Left lung (tissue), 10 donors: Measurements from ENCODE around the gene HHIPL2. TPM values are rescaled to one million over a fixed set of nuclear protein-coding genes. Genes with fewer than 3 reads are reported as not detected.
"Not testable (repeated sequence)": the region's sequence is repeated elsewhere in the genome, so short reads cannot be mapped to it uniquely, and the experiment has no call there.

ENCODE experiments used
- ATAC-seq: fragments of 200-7000 bp; cut with Tn5 transposase; one replicate; pipeline ENCODE4 v1.9.1; 2020; ENCODE audit warnings: moderate library complexity
- DNase-seq, 4 donors: peaks; one replicate each; pipeline ENCODE4 v3.0.0-alpha.2; 2013 to 2020
- H3K27ac ChIP-seq, 2 donors: fragments of 200-600 bp; sonication (generic) in 1 of 2; one replicate each; pipeline versions ENCODE4 v1.5.0 to v1.8.0; 2020 to 2021
- H3K27me3 ChIP-seq, 2 donors: fragments of 200-600 bp; sonication (generic) in 1 of 2; one replicate each; pipeline versions ENCODE4 v1.5.0 to v1.8.0; 2020 to 2021
- H3K36me3 ChIP-seq, 2 donors: fragments of 200-600 bp; sonication (generic) in 1 of 2; one replicate each; pipeline versions ENCODE4 v1.5.0 to v1.8.0; 2020 to 2021
- H3K4me1 ChIP-seq, 2 donors: fragments of 200-600 bp; one replicate each; pipeline ENCODE4 v1.8.0; 2021
- H3K4me3 ChIP-seq, 2 donors: fragments of 200-600 bp; sonication (generic) in 1 of 2; one replicate each; pipeline versions ENCODE4 v1.5.0 to v1.8.0; 2020 to 2021; ENCODE audit warnings: mild to moderate bottlenecking in 1 of 2
- H3K9me3 ChIP-seq, 2 donors: fragments of 200-600 bp; sonication (generic) in 1 of 2; one replicate each; pipeline versions ENCODE4 v1.5.0 to v1.8.0; 2020 to 2021
- intact Hi-C, 2 donors: fragments of 100-400 bp; cut with DNase I; formaldehyde crosslinking; loops; one replicate each; pipeline versions ENCODE4 v1.11.2 to v1.14.2; 2022
- polyA plus RNA-seq, 6 donors: library from polyadenylated mRNA; unstranded; fragments of 120-200 nt; gene quantifications; one replicate each; pipeline ENCODE4 v1.2.1, GENCODE V29; 2013; ENCODE audit not compliant: insufficient read length in 6 of 6
- total RNA-seq, 2 donors: library from RNA; stranded (reverse); fragmentation: NEBNext Ultra II Directional; extraction: Animal tissue kit (Norgen Biotek cat#: 25700); gene quantifications; one replicate each; pipeline ENCODE4 v1.2.1, GENCODE V29; 2021
- TF ChIP-seq, protein P1 (sequence below), 2 donors: fragments of 200-600 bp; sonication (generic) in 1 of 2; IDR thresholded peaks; one replicate each; pipeline versions ENCODE4 v1.5.0 to v1.8.0; 2021; ENCODE audit warnings: antibody characterized with exemption in 2 of 2
- donor health status: DM: no; HTN: yes; CAD: no.
- donor health status: DM: no; HTN: no; CAD: no.

The HHIPL2 gene
- total and polyA plus RNA-seq, 8 donors: 0.50 to 1.5 (median 0.61) TPM; not detected in 1

GRCh38 chr1:222522105-222522915, 25.6 kb downstream of the HHIPL2 start:
- ATAC-seq: no peak
- intact Hi-C loops: no loop called here
- Histone ChIP-seq H3K36me3 (no peaks in the 10 kb centered on the region), H3K4me3 (no peak overlapping the region), H3K9me3 (no peaks in the 10 kb centered on the region), H3K27me3 (no peaks in the 10 kb centered on the region), H3K27ac (no peak overlapping the region), H3K4me1 (no peaks in the 10 kb centered on the region)
- DNase-seq: no peak
- TF ChIP-seq, protein P1, sequence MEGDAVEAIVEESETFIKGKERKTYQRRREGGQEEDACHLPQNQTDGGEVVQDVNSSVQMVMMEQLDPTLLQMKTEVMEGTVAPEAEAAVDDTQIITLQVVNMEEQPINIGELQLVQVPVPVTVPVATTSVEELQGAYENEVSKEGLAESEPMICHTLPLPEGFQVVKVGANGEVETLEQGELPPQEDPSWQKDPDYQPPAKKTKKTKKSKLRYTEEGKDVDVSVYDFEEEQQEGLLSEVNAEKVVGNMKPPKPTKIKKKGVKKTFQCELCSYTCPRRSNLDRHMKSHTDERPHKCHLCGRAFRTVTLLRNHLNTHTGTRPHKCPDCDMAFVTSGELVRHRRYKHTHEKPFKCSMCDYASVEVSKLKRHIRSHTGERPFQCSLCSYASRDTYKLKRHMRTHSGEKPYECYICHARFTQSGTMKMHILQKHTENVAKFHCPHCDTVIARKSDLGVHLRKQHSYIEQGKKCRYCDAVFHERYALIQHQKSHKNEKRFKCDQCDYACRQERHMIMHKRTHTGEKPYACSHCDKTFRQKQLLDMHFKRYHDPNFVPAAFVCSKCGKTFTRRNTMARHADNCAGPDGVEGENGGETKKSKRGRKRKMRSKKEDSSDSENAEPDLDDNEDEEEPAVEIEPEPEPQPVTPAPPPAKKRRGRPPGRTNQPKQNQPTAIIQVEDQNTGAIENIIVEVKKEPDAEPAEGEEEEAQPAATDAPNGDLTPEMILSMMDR (IDR thresholded peaks at IDR 0.05): no peak

DNA sequence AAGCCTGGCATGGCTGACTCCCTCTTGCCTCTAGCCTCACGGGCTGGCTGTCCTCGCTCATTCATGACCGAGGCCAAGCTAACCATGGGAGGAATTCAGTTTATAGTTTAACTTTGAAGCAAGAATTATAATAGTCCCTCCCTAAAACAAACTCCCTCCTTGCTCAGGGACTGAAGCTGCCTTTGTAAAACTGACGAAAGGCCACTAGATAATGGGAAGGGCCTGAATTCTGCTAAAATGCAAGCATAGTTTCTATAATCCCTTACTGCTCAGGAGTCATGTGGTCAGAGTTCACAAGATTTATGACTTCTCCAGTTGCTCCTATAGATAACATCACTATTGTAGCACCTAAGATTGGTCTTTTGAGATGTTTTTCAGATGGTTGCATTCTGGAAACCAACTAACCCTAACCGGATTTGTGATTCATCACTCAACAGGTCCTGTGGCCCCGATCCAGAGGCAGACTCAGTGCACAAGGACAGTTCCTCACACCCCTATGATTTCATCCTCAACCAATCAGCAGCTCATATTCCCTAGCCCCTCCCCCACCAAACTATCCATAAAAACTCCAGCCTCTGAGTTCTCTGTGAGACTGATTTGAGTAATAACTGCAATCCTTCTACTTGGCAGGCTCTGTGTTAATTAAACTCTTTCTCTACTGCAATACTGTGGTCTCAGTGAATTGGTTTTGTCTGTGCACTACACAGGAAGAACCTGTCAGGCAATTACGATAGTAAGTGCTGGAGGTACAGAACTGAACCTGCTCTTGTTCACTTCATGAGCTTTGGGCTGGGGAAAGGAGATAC, 26.4 kb downstream of the HHIPL2 start:
- Histone ChIP-seq H3K27me3 (no peaks in the 10 kb centered on the region), H3K36me3 (no peaks in the 10 kb centered on the region), H3K27ac (no peak overlapping the region), H3K4me3 (no peak overlapping the region), H3K9me3 (no peaks in the 10 kb centered on the region), H3K4me1 (no peaks in the 10 kb centered on the region)
- TF ChIP-seq, protein P1 (IDR thresholded peaks at IDR 0.05): no peak
- DNase-seq: no peak
- no peak for ATAC-seq
- intact Hi-C loops: no loop called here

GRCh38 chr1:222489496-222489895, 58.4 kb downstream of the HHIPL2 start:
- H3K36me3 ChIP-seq, intact Hi-C loops, ATAC-seq, H3K4me3 ChIP-seq, H3K27me3 ChIP-seq, H3K9me3 ChIP-seq, DNase-seq, H3K27ac ChIP-seq, H3K4me1 ChIP-seq: not testable (repeated sequence)

- intact Hi-C loops: not testable (repeated sequence)
These were observed 60.1 kb downstream of the HHIPL2 start for GRCh38 chr1:222487774-222488173.

DNA sequence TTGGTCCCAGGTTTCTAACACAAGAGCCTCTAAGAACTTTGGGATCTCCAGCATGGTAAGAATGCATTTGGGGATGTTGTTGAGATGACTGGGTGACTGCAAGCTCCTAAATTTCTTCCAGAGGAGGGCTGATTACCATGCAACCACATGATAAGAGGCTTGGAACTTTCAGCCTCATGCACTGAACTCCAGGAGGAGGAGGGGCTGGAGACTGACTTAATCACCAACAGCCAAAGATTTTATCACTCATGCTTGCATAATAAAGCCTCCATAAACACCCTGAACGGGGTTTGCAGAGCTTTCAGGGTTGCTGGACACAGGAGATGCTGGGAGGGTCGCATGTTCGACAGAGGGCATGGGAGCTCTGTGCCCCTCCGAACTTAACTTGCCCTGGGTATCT, 63.9 kb downstream of the HHIPL2 start:
- H3K27ac ChIP-seq, H3K27me3 ChIP-seq, H3K4me3 ChIP-seq, intact Hi-C loops, H3K4me1 ChIP-seq, ATAC-seq, H3K9me3 ChIP-seq, DNase-seq, H3K36me3 ChIP-seq: not testable (repeated sequence)

More at GRCh38 chr1:222487774-222488173, 60.1 kb downstream of the HHIPL2 start:
- not testable (repeated sequence) for H3K4me1 ChIP-seq, H3K36me3 ChIP-seq, H3K27me3 ChIP-seq, H3K27ac ChIP-seq, H3K4me3 ChIP-seq, ATAC-seq, DNase-seq, H3K9me3 ChIP-seq

GRCh38 chr1:222479567-222479966, 68.3 kb downstream of the HHIPL2 start:
- not testable (repeated sequence) for ATAC-seq, H3K4me3 ChIP-seq

DNA sequence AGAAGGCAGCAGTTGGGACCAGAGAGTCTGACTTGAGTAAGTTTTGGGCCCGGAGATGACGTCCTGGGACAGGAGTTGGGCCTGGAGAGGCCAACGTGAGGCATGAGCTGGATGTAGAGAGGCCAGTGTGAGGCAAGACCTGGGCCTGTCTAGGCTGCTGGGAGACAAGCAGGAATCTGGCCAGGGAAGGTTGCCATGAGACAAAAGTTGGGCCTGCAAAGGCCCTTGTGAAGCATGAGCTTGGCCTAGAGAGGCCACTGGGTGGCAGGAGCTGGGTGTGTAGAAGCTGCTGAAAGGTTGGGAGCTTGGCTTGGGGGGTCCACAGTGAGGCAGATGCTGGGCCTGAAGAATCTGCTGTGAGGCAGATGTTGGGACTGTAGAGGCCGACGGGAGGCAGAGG, 71.5 kb downstream of the HHIPL2 start:
- not testable (repeated sequence) for H3K9me3 ChIP-seq, ATAC-seq

More at GRCh38 chr1:222479567-222479966, 68.3 kb downstream of the HHIPL2 start:
- intact Hi-C loops, H3K9me3 ChIP-seq, H3K27me3 ChIP-seq, H3K27ac ChIP-seq, DNase-seq, H3K4me1 ChIP-seq, H3K36me3 ChIP-seq: not testable (repeated sequence)

GRCh38 chr1:222473717-222474116, 74.2 kb downstream of the HHIPL2 start:
- H3K27me3 ChIP-seq, H3K36me3 ChIP-seq, H3K4me3 ChIP-seq, H3K27ac ChIP-seq, ATAC-seq, H3K9me3 ChIP-seq, H3K4me1 ChIP-seq, intact Hi-C loops: not testable (repeated sequence)
- DNase-seq: peak in 1 of 4 donors; percentile 65

More for the DNA sequence above, 71.5 kb downstream of the HHIPL2 start:
- H3K27ac ChIP-seq, H3K4me1 ChIP-seq, DNase-seq, intact Hi-C loops, H3K27me3 ChIP-seq, H3K36me3 ChIP-seq, H3K4me3 ChIP-seq: not testable (repeated sequence)

DNA sequence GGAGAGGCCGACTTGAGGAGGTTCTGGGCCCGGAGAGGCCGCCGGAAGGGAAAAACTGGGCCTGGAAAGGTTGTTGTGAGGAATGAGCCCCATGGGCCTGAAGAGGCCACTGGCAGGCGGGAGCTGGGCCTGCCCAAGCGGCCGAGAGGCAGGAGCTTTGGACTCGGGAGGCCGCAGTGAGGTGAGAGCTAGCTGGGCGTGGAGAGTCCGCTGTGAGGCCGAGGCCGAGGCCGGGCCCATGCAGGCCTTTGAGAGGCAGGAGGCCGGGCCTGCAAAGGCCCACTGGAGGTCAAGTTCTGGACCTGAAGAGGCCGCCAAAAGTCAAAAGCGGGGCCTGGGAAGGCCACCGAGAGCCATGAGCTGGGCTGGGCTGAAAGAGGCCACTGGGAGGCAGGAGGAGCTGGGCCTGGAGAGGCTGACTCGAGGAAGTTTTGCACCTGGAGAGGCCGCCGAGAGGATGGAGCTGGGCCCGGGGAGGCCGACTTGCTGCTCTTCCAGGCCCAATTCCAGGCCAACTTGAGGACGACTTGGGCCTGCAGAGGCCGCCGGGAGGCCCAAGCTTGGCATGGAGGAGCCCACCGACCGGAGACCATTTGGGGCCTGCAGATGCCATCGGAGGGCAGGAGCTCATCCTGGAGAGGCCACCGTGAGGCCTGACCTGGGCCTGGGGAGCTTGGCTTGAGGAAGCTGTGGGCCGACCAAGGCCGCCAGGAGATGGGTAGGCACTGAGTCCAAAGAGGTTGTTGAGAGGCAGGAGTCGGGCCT, 74.9 kb downstream of the HHIPL2 start:
- H3K36me3 ChIP-seq, H3K27ac ChIP-seq, H3K27me3 ChIP-seq, H3K4me1 ChIP-seq, ATAC-seq, intact Hi-C loops, H3K9me3 ChIP-seq, H3K4me3 ChIP-seq: not testable (repeated sequence)
- peak in 1 of 4 donors; percentile 60 for DNase-seq
